ENCODE results near the gene BMP8A.

Gene BMP8A

GRCh38 chr1:39483276-39483675, 8.2 kb upstream of the BMP8A start:
- no peak for TF ChIP-seq CTCF (IDR thresholded peaks at IDR 0.05; ENCODE audit: insufficient read depth, missing control alignments)
- FAIRE-seq (no peak), DNase-seq (ENCODE audit: insufficient read length, low spot score) (no peak)

- DNase-seq (ENCODE audit: insufficient read length, low spot score) (no peak), FAIRE-seq (no peak)
- TF ChIP-seq CTCF (IDR thresholded peaks at IDR 0.05; ENCODE audit: insufficient read depth, missing control alignments) = no peak
Measured at GRCh38 chr1:39484564-39484963, 6.9 kb upstream of the BMP8A start.

DNA sequence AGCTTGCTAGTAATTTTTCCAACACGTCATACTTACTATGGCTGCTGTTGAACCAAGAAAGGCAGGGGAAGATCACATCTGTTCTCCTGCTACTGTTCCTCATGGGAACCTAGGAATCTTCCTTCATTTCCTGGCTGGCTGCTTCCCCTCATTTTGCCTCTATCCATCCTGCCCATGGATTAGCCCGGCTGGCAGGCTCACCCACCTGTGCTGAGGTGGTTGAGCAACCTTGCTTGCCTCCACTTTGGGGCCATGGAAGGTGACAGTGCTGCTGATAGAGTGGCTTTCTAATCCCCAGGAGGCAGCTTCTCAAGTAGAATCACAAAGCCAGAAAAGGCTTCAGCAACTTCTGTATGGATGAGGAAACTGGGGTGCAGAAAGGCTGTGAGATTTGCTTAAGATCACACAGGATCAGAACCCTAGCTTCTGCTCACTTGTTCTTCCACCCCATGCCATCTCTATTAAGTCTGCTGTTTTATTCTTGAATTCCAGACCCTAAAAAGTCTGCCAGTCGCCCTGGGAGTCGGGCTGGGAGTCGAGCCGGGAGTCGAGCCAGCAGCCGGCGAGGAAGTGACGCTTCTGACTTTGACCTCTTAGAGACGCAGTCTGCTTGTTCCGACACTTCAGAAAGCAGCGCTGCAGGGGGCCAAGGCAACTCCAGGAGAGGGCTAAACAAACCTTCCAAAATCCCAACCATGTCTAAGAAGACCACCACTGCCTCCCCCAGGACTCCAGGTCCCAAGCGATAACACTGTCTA, 6.2 kb upstream of the BMP8A start:
- FAIRE-seq (no peak), DNase-seq (ENCODE audit: insufficient read length, low spot score) (no peak)
- no peak for TF ChIP-seq CTCF (IDR thresholded peaks at IDR 0.05; ENCODE audit: insufficient read depth, missing control alignments)

GRCh38 chr1:39488012-39488545, 3.4 kb upstream of the BMP8A start:
- TF ChIP-seq CTCF (IDR thresholded peaks at IDR 0.05; ENCODE audit: insufficient read depth, missing control alignments) = no peak
- FAIRE-seq (no peak), DNase-seq (ENCODE audit: insufficient read length, low spot score) (no peak)

- no peak for TF ChIP-seq CTCF (IDR thresholded peaks at IDR 0.05; ENCODE audit: insufficient read depth, missing control alignments)
- DNase-seq (ENCODE audit: insufficient read length, low spot score) = no peak
- no peak for FAIRE-seq
Measured at GRCh38 chr1:39488793-39489566, 2.5 kb upstream of the BMP8A start.

GRCh38 chr1:39489567-39490239, 1.7 kb upstream of the BMP8A start:
- TF ChIP-seq CTCF (IDR thresholded peaks at IDR 0.05; ENCODE audit: insufficient read depth, missing control alignments) = no peak
- DNase-seq (ENCODE audit: insufficient read length, low spot score) (no peak), FAIRE-seq (no peak)
